Esophagus muscularis mucosa (tissue), 4 donors: ENCODE measurements around the gene APCS. TPM values are rescaled to one million over a fixed set of nuclear protein-coding genes. Genes with fewer than 3 reads are reported as not detected.

Experiments
- DNase-seq: peaks from one replicate; pipeline ENCODE4 v3.0.0-alpha.2; 2017; ENCODE audit errors: extremely low spot score
- H3K27ac ChIP-seq, 4 donors: fragments of 200-600 bp; sonication (generic); replicated peaks in 1 of 4; 1 replicate in 3 of 4; 2 replicates in 1 of 4; pipeline ENCODE4 v1.5.1; 2016 to 2019; ENCODE audit warnings: mild to moderate bottlenecking in 1 of 4
- H3K27me3 ChIP-seq, 4 donors: fragments of 200-600 bp; sonication (generic); one replicate each; pipeline versions ENCODE4 v1.5.1 to v1.6.0; 2016 to 2019
- H3K36me3 ChIP-seq, 4 donors: fragments of 200-600 bp; sonication (generic); one replicate each; pipeline ENCODE4 v1.5.1; 2016 to 2019
- H3K4me1 ChIP-seq, 4 donors: fragments of 200-600 bp; sonication (generic); one replicate each; pipeline ENCODE4 v1.5.1; 2016 to 2019
- H3K4me3 ChIP-seq, 4 donors: fragments of 200-600 bp; sonication (generic); 1 replicate in 2 of 4; 2 replicates in 2 of 4; pipeline ENCODE4 v1.5.1; 2016 to 2019; ENCODE audit warnings: mild to moderate bottlenecking in 4 of 4, moderate library complexity in 1 of 4
- H3K9me3 ChIP-seq, 4 donors: fragments of 200-600 bp; sonication (generic); 1 replicate in 3 of 4; 2 replicates in 1 of 4; pipeline ENCODE4 v1.5.1; 2016 to 2019
- CTCF ChIP-seq, 3 experiments: fragments of 200-600 bp in 2 of 3; fragments of 450-650 bp in 1 of 3; sonication (generic) in 2 of 3; IDR thresholded peaks; one replicate each; pipeline ENCODE4 v1.5.1; 2017 to 2019; ENCODE audit warnings: antibody characterized with exemption in 3 of 3, mild to moderate bottlenecking in 2 of 3, moderate library complexity in 1 of 3
- EP300 ChIP-seq: sonication (generic); formaldehyde crosslinking; IDR thresholded peaks from one replicate; pipeline ENCODE4 v1.6.1; 2017; ENCODE audit warnings: antibody characterized with exemption
- POLR2A ChIP-seq: fragments of 450-650 bp; IDR thresholded peaks from one replicate; pipeline ENCODE4 v1.6.1; 2017; ENCODE audit warnings: antibody characterized with exemption, moderate library complexity, mild to moderate bottlenecking, low read depth
- POLR2AphosphoS5 ChIP-seq, 2 donors: sonication (generic); formaldehyde crosslinking; IDR thresholded peaks; one replicate each; pipeline ENCODE4 v1.6.1; 2017; ENCODE audit warnings: antibody characterized with exemption in 2 of 2
- WGBS: methylation state at CpG from one replicate; pipeline ENCODE4 v1.1.5; 2018; 5-methylcytosine and 5-hydroxymethylcytosine counted together
- intact Hi-C: fragments of 100-400 bp; cut with DNase I; formaldehyde crosslinking; loops from one replicate; pipeline ENCODE4 v1.15.1; 2023
- total RNA-seq, 4 donors: library from RNA; depleted of rRNA; stranded (reverse); fragments of >200 nt; gene quantifications; one replicate each; pipeline versions ENCODE4 v1.1.0 to v1.2.1, GENCODE V29; 2016

APCS gene
- not detected for total RNA-seq

- TF ChIP-seq POLR2AphosphoS5 (IDR thresholded peaks at IDR 0.05) = no peak
- no peak for TF ChIP-seq EP300
- TF ChIP-seq POLR2A = no peak
- no peak for TF ChIP-seq CTCF (IDR thresholded peaks at IDR 0.05)
- intact Hi-C loops = no loop called here
- WGBS = 85% methylated on average over 6 of the region's 6 CpGs
- no peak for DNase-seq
- Histone ChIP-seq H3K36me3 (no peaks in the 10 kb centered on the region), H3K27ac (no peak within 1 kb of the TSS), H3K4me3 (no peak within 1 kb of the TSS), H3K9me3 (no peaks in the 10 kb centered on the region), H3K27me3 (peaks cover 0 to 3% (median 0%) of the 10 kb centered on the region in 4 donors), H3K4me1 (no peaks in the 10 kb centered on the region)
Measured at GRCh38 chr1:159587461-159587951, at the start of gene APCS. Gene APCS (plus strand): TSS chr1:159587826. CDS start chr1:159587922, 96 bp downstream.

GRCh38 chr1:159548126-159548525 is 39.5 kb upstream of the APCS start:
- Histone ChIP-seq H3K4me3 (no peak overlapping the region), H3K27me3 (no peaks in the 10 kb centered on the region), H3K9me3 (no peaks in the 10 kb centered on the region), H3K4me1 (no peaks in the 10 kb centered on the region), H3K27ac (no peak overlapping the region), H3K36me3 (no peaks in the 10 kb centered on the region)
- intact Hi-C loops = no loop called here
- DNase-seq = no peak
- TF ChIP-seq CTCF (IDR thresholded peaks at IDR 0.05) = no peak
- no peak for TF ChIP-seq EP300
- TF ChIP-seq POLR2A = no peak
- no peak for TF ChIP-seq POLR2AphosphoS5 (IDR thresholded peaks at IDR 0.05)
- 65% methylated on average over 2 of the region's 2 CpGs for WGBS

DNA sequence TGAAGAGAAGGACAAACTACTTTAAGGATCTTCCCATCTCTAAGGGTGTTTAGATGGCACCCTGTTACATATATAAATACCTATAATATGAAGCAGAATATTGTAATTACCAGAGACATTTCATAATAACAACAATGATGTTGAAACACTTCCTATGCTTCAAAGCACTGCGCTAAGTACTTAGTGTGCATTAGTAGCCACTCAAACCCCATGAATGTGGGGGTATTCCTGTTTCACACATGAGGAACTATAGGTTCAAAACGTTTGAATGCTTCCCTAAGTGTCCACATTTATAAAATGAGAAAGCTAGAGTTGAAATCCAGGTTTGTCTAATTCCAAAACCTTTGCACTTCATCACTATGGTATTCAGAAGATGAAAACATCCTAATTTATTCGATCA is 33.4 kb upstream of the APCS start:
- H3K27ac ChIP-seq = no peak overlapping the region
- H3K4me3 ChIP-seq = no peak overlapping the region
- intact Hi-C loops = no loop called here
- no peak for TF ChIP-seq CTCF (IDR thresholded peaks at IDR 0.05)
- no peak for DNase-seq
- H3K9me3 ChIP-seq = no peaks in the 10 kb centered on the region
- 50% methylated on average over 3 of the region's 3 CpGs for WGBS
- H3K4me1 ChIP-seq = no peaks in the 10 kb centered on the region
- H3K27me3 ChIP-seq = no peaks in the 10 kb centered on the region
- H3K36me3 ChIP-seq = no peaks in the 10 kb centered on the region

- TF ChIP-seq POLR2A (no peak), CTCF (IDR thresholded peaks at IDR 0.05) (no peak), POLR2AphosphoS5 (IDR thresholded peaks at IDR 0.05) (no peak), EP300 (no peak)
- no peaks in the 10 kb centered on the region for H3K9me3 ChIP-seq
- H3K4me1 ChIP-seq = no peaks in the 10 kb centered on the region
- H3K4me3 ChIP-seq = no peak overlapping the region
- no peaks in the 10 kb centered on the region for H3K36me3 ChIP-seq
- no peak overlapping the region for H3K27ac ChIP-seq
- no peaks in the 10 kb centered on the region for H3K27me3 ChIP-seq
- 57% methylated on average over 1 of the region's 1 CpG for WGBS
- intact Hi-C loops = no loop called here
- DNase-seq = no peak
Measured at GRCh38 chr1:159554696-159555095, 32.9 kb upstream of the APCS start.

DNA sequence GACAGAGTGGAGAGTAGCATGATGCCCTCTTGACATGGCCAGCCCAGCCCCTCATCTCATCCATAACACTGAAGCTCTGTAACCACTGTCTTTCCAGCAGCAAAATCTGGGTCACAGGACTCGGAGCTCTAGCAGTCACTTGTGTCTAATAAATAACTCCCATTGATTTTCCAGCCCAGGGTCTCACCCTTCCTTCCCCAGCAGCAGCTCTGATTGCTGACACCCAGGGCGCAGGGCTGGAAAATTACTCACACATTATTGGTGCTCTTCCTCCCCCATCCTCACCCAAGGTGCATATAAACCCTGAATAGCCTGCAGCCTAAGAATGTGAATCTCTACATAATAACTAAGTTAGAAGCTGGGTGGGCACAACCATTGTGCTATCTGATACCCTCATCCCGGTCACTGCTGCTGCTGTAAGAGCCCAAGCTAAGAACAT is 30.7 kb upstream of the APCS start:
- DNase-seq = no peak
- Histone ChIP-seq H3K9me3 (no peaks in the 10 kb centered on the region), H3K27ac (no peak overlapping the region), H3K27me3 (no peaks in the 10 kb centered on the region), H3K4me3 (no peak overlapping the region), H3K36me3 (no peaks in the 10 kb centered on the region), H3K4me1 (no peaks in the 10 kb centered on the region)
- intact Hi-C loops = no loop called here
- 53% methylated on average over 3 of the region's 3 CpGs for WGBS
- TF ChIP-seq EP300 (no peak), CTCF (IDR thresholded peaks at IDR 0.05) (no peak), POLR2A (no peak), POLR2AphosphoS5 (IDR thresholded peaks at IDR 0.05) (no peak)
